Transverse colon (tissue), 4 donors: ENCODE data around the gene MVD.

Source experiments
- POLR2AphosphoS5 ChIP-seq, 3 donors: sonication (generic); formaldehyde crosslinking; IDR thresholded peaks; one replicate each; pipeline ENCODE4 v1.6.1; 2016; ENCODE audit warnings: antibody characterized with exemption in 3 of 3
- TF ChIP-seq, protein P1 (sequence below), 5 experiments: fragments of 200-600 bp in 3 of 5; fragments of 450-650 bp in 2 of 5; sonication (generic) in 3 of 5; IDR thresholded peaks; 1 replicate in 2 of 5; 2 replicates in 3 of 5; pipeline ENCODE4 v1.5.1; 2016 to 2017; ENCODE audit warnings: antibody characterized with exemption in 5 of 5, inconsistent platforms in 3 of 5, mild to moderate bottlenecking in 2 of 5, moderate library complexity in 1 of 5

DNA sequence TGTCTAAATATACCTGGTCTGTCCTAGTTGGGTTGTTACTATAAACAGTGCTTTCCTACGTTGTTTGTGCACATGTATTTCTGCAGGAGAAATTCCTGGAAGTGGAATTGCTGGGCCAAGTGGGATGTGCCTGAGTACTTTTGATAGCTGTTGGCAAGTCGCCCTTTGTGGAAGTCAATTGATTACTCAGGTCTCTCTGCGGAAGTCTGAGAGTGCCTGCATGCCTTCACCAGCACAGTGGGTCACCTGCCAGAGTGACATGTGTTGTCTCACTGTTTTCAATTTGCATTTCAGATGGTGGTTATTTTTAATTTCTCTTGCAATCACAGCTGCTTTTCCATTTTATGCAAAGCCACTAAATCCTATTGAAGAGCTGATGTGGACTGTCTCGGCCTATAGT, 2.3 kb upstream of the MVD start:
- TF ChIP-seq POLR2AphosphoS5 (IDR thresholded peaks at IDR 0.05): no peak
- TF ChIP-seq, protein P1, sequence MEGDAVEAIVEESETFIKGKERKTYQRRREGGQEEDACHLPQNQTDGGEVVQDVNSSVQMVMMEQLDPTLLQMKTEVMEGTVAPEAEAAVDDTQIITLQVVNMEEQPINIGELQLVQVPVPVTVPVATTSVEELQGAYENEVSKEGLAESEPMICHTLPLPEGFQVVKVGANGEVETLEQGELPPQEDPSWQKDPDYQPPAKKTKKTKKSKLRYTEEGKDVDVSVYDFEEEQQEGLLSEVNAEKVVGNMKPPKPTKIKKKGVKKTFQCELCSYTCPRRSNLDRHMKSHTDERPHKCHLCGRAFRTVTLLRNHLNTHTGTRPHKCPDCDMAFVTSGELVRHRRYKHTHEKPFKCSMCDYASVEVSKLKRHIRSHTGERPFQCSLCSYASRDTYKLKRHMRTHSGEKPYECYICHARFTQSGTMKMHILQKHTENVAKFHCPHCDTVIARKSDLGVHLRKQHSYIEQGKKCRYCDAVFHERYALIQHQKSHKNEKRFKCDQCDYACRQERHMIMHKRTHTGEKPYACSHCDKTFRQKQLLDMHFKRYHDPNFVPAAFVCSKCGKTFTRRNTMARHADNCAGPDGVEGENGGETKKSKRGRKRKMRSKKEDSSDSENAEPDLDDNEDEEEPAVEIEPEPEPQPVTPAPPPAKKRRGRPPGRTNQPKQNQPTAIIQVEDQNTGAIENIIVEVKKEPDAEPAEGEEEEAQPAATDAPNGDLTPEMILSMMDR (IDR thresholded peaks at IDR 0.05): no peak
